DLD1 (cell line): ENCODE data around the gene TMEM239.
"Not testable (repeated sequence)": the region's sequence is repeated elsewhere in the genome, so short reads cannot be mapped to it uniquely, and the experiment has no call there.

Experiments used
- in situ Hi-C: cut with HindIII; loops from 2 replicates; pipeline ENCODE4 v1.10.0; 2017; ENCODE audit warnings: low sequenced_read_pairs

Gene TMEM239

GRCh38 chr20:2799688-2800520 lies 16.3 kb upstream of the TMEM239 start:
- in situ Hi-C loops, result no loop called here

- in situ Hi-C loops, result no loop called here
Measured at GRCh38 chr20:2800521-2801285, 15.5 kb upstream of the TMEM239 start, which contains the start of gene CPXM1. CPXM1 (minus strand) TSS chr20:2800627; CDS start chr20:2800572, 55 bp downstream.

- in situ Hi-C loops, result no loop called here
Measured at GRCh38 chr20:2801286-2801728, 14.9 kb upstream of the TMEM239 start.

- in situ Hi-C loops, result no loop called here
Measured at GRCh38 chr20:2804041-2804828, 11.9 kb upstream of the TMEM239 start.

- in situ Hi-C loops, result no loop called here
Measured at GRCh38 chr20:2804852-2805688, 11.1 kb upstream of the TMEM239 start.

GRCh38 chr20:2805689-2806350 lies 10.3 kb upstream of the TMEM239 start:
- in situ Hi-C loops, result no loop called here

GRCh38 chr20:2806351-2806701 lies 9.8 kb upstream of the TMEM239 start:
- in situ Hi-C loops, result no loop called here

- in situ Hi-C loops, result no loop called here
Measured at GRCh38 chr20:2807019-2807418, 9.1 kb upstream of the TMEM239 start.

GRCh38 chr20:2807929-2808328 lies 8.2 kb upstream of the TMEM239 start:
- in situ Hi-C loops, result not testable (repeated sequence)

- in situ Hi-C loops, result no loop called here
Measured at GRCh38 chr20:2809690-2810089, 6.5 kb upstream of the TMEM239 start.

GRCh38 chr20:2812189-2812588 lies 4.0 kb upstream of the TMEM239 start:
- in situ Hi-C loops, result no loop called here

- in situ Hi-C loops, result no loop called here
Measured at GRCh38 chr20:2814076-2814475, 2.1 kb upstream of the TMEM239 start.

GRCh38 chr20:2814587-2815051 lies 1.5 kb upstream of the TMEM239 start, which contains the start of gene C20orf141:
C20orf141 (plus strand) TSS chr20:2814987; CDS start chr20:2815185, 198 bp downstream.
- in situ Hi-C loops, result no loop called here

GRCh38 chr20:2815242-2815900 lies 793 bp upstream of the TMEM239 start:
- in situ Hi-C loops, result no loop called here

GRCh38 chr20:2816583-2817340 lies 598 bp downstream of the TMEM239 start:
- in situ Hi-C loops, result no loop called here

GRCh38 chr20:2817341-2817726 lies 1.2 kb downstream of the TMEM239 start:
- in situ Hi-C loops, result no loop called here

GRCh38 chr20:2817891-2818595 lies 1.9 kb downstream of the TMEM239 start:
- in situ Hi-C loops, result no loop called here
